B cell (primary cell): ENCODE measurements around the gene MAD2L1BP. TPM values are rescaled to one million over a fixed set of nuclear protein-coding genes. Genes with fewer than 3 reads are reported as not detected.

ENCODE experiments used
- ATAC-seq: fragments of 200-7000 bp; cut with Tn5 transposase; one replicate; pipeline ENCODE4 v1.10.0; 2021; ENCODE audit warnings: low read depth, mild to moderate bottlenecking, moderate number of reproducible peaks, moderate library complexity
- CTCF ChIA-PET: fragments of 350-600 bp; sonication (Branson Sonifier 250); formaldehyde crosslinking; loops from one replicate; lab custom pipeline; 2021; ENCODE audit warnings: antibody characterized with exemption, inconsistent platforms; lab: Charles Lee
- POLR2A ChIA-PET: fragments of 350-600 bp; sonication (Branson Sonifier 250); formaldehyde crosslinking; loops from one replicate; lab custom pipeline; 2021; ENCODE audit warnings: antibody characterized with exemption; lab: Charles Lee
- DNase-seq: peaks from one replicate; pipeline ENCODE4 v3.0.0; 2013
- H2AFZ ChIP-seq: 2 replicates; pipeline ENCODE4 v1.6.1; 2012; ENCODE audit warnings: mild to moderate bottlenecking, low read depth, low read length; ENCODE audit not compliant: insufficient read depth, poor library complexity, severe bottlenecking
- H3K27ac ChIP-seq, 2 donors: 1 replicate in 1 of 2; 2 replicates in 1 of 2; pipeline ENCODE4 v1.5.1; 2012 to 2013; ENCODE audit warnings: low read length in 2 of 2, mild to moderate bottlenecking in 2 of 2, moderate library complexity in 1 of 2
- H3K27me3 ChIP-seq, 4 experiments: fragments of 200-600 bp in 1 of 4; sonication (generic) in 1 of 4; replicated peaks in 1 of 4; 1 replicate in 2 of 4; 2 replicates in 2 of 4; pipeline versions ENCODE4 v1.6.1 to v1.7.0; 2013 to 2016; ENCODE audit warnings: low read length in 3 of 4, mild to moderate bottlenecking in 2 of 4, mixed read lengths in 1 of 4, moderate library complexity in 1 of 4; ENCODE audit not compliant: insufficient read depth in 4 of 4, control insufficient read depth in 3 of 4; ENCODE audit errors: control extremely low read depth in 1 of 4
- H3K36me3 ChIP-seq, 2 experiments: replicated peaks in 1 of 2; 1 replicate in 1 of 2; 2 replicates in 1 of 2; pipeline versions ENCODE4 v1.6.1 to v1.7.1; 2013; ENCODE audit warnings: low read length in 1 of 2; ENCODE audit not compliant: insufficient read depth in 2 of 2, control insufficient read depth in 1 of 2; ENCODE audit errors: control extremely low read depth in 1 of 2, extremely low read depth in 1 of 2
- H3K4me1 ChIP-seq, 2 donors: fragments of 200-600 bp in 1 of 2; sonication (generic) in 1 of 2; 1 replicate in 1 of 2; 2 replicates in 1 of 2; pipeline versions ENCODE4 v1.5.1 to v1.6.1; 2013 to 2017; ENCODE audit warnings: low read length in 2 of 2; ENCODE audit not compliant: control insufficient read depth in 2 of 2, insufficient read depth in 2 of 2
- H3K4me2 ChIP-seq: replicated peaks from 2 replicates; pipeline ENCODE3; 2012; ENCODE audit warnings: mild to moderate bottlenecking, low read depth, low read length; ENCODE audit not compliant: poor library complexity, severe bottlenecking
- H3K4me3 ChIP-seq, 5 experiments: fragments of 200-600 bp in 1 of 5; sonication (generic) in 1 of 5; 1 replicate in 3 of 5; 2 replicates in 2 of 5; pipeline versions ENCODE4 v1.5.1 to v1.7.0; 2011 to 2016; ENCODE audit warnings: low read length in 4 of 5, mild to moderate bottlenecking in 4 of 5, low read depth in 2 of 5, control low read depth in 1 of 5, moderate library complexity in 1 of 5; ENCODE audit not compliant: insufficient read depth in 1 of 5; ENCODE audit errors: control extremely low read depth in 1 of 5, extremely low read depth in 1 of 5
- H3K79me2 ChIP-seq: fragments of 200-600 bp; sonication (generic); one replicate; pipeline ENCODE4 v1.6.0; 2016; ENCODE audit warnings: low read length; ENCODE audit not compliant: control insufficient read depth, insufficient read depth
- H3K9ac ChIP-seq: fragments of 200-600 bp; sonication (generic); 2 replicates; pipeline ENCODE4 v1.6.1; 2017; ENCODE audit warnings: mild to moderate bottlenecking, low read length, moderate library complexity
- H3K9me3 ChIP-seq, 3 donors: one replicate each; pipeline versions ENCODE4 v1.6.1 to v1.7.1; 2013; ENCODE audit warnings: low read length in 2 of 3; ENCODE audit not compliant: control insufficient read depth in 2 of 3, insufficient read depth in 1 of 3; ENCODE audit errors: control extremely low read depth in 1 of 3
- H4K20me1 ChIP-seq: 2 replicates; pipeline ENCODE4 v1.6.0; 2012; ENCODE audit warnings: mild to moderate bottlenecking, low read length; ENCODE audit not compliant: insufficient read depth, control insufficient read depth, poor library complexity, severe bottlenecking
- H3K27ac Mint-ChIP-seq: one replicate; pipeline ENCODE4 v1.8.0; 2021; ENCODE audit warnings: mixed read lengths
- H3K27me3 Mint-ChIP-seq: one replicate; pipeline ENCODE4 v1.8.0; 2021; ENCODE audit warnings: mixed read lengths
- H3K4me1 Mint-ChIP-seq: one replicate; pipeline ENCODE4 v1.8.0; 2021; ENCODE audit warnings: mixed read lengths
- H3K4me3 Mint-ChIP-seq: one replicate; pipeline ENCODE4 v1.8.0; 2021; ENCODE audit warnings: mixed read lengths
- H3K9me3 Mint-ChIP-seq: one replicate; pipeline ENCODE4 v1.8.0; 2022; ENCODE audit warnings: mixed read lengths; ENCODE audit not compliant: insufficient read depth
- EZH2 ChIP-seq: IDR thresholded peaks from 2 replicates; pipeline ENCODE4 v1.6.1; 2012; ENCODE audit warnings: borderline replicate concordance, low read depth, mild to moderate bottlenecking, moderate library complexity, low read length; ENCODE audit not compliant: insufficient read depth, poor library complexity, severe bottlenecking
- WGBS: methylation state at CpG from one replicate; pipeline ENCODE4 v1.1.5; 2013; ENCODE audit warnings: missing lambda C conversion rate; ENCODE audit not compliant: insufficient coverage; 5-methylcytosine and 5-hydroxymethylcytosine counted together
- intact Hi-C: fragments of 100-400 bp; cut with micrococcal nuclease; formaldehyde crosslinking; loops from one replicate; pipeline ENCODE4 v1.10.0; 2022
- polyA plus RNA-seq: library from polyadenylated mRNA; depleted of rRNA; stranded (reverse); fragments of >200 nt; gene quantifications from 2 replicates; pipeline ENCODE4 v1.2.3, GENCODE V29; 2012
- total RNA-seq, 2 donors: library from RNA; stranded (reverse); fragments of 120-200 nt in 1 of 2; gene quantifications; 1 replicate in 1 of 2; 2 replicates in 1 of 2; pipeline versions ENCODE4 v1.2.3 to v1.2.4, GENCODE V29; 2013 to 2022
- TF ChIP-seq, protein P1 (sequence below): fragments of 200-600 bp; IDR thresholded peaks from one replicate; pipeline ENCODE4 v1.8.0; 2022; ENCODE audit warnings: antibody characterized with exemption, mild to moderate bottlenecking

The MAD2L1BP gene
- total and polyA plus RNA-seq, 2 donors (not counting 1 experiment from before 2014, with no cell fraction given): 32.7 to 35.4 TPM

DNA sequence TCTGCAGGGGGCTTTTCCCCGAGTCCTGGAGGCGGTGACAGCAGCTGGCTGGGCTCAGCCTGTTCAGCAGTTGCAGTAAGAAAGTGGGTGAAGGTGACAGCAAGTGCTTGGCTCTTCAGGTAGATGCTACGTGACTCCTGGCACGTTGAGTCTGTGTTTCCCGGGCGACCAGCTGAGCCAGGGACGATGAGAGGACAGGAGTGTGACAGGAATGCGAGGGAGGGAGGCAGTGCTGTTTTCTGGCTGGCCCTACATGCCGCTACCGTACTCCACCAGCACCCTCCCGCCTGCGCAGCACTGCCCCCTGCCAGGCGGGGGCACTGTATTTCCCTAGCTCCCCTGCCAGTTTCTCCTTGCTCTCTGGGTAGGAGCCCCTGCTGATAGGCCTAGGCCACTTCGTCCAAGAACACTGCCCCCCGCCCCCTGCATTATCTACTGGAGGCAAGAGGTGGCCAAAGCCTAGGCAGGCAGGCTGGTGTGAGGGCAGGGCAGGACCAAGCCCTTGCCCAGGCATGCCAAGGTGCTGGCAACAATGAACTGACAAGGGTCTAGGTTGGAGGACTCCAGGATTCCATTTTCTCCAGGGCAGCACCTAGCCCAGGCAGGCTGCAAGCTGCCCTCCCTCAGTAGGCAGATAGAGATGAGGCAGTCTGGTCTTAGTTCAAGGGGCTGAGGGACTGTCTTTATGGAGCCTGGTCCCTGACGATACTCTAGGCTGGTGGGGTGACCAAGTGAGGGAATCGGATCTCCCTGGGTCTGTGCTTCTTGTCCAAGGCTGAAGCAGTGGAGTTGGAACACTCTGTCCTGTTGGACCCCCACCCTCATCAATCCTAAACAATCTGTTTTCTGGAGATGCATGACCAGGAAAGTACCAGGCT lies 32.8 kb downstream of the MAD2L1BP start:
- no peak overlapping the region for H2AFZ ChIP-seq
- H3K4me3 ChIP-seq: no peak overlapping the region
- Mint-ChIP-seq H3K27ac (peak overlapping the region; percentile 42), H3K4me3 (peak overlapping the region; percentile 37), H3K9me3 (no peaks in the 10 kb centered on the region), H3K27me3 (no peaks in the 10 kb centered on the region), H3K4me1 (peaks cover 19% of the 10 kb centered on the region)
- 22% methylated on average over 15 of the region's 17 CpGs for WGBS
- no peaks in the 10 kb centered on the region for H3K27me3 ChIP-seq
- H3K4me2 ChIP-seq: peak overlapping the region; percentile 62
- DNase-seq: peak; percentile 73
- H4K20me1 ChIP-seq: no peaks in the 10 kb centered on the region
- ATAC-seq: peak; percentile 61
- no peaks in the 10 kb centered on the region for H3K9me3 ChIP-seq
- CTCF ChIA-PET: interaction anchor here (0.7 to 7.9 kb wide), 25 partner anchors 9 to 411 kb away, joined by 3 to 102 read pairs (median 9); partner anchors contain the start of genes GTPBP2, MRPS18A, RSPH9 and VEGFA
- H3K79me2 ChIP-seq: no peaks in the 10 kb centered on the region
- H3K9ac ChIP-seq: no peak overlapping the region
- POLR2A ChIA-PET: interaction anchor here (0.5 to 1.2 kb wide), 2 partner anchors 36 to 411 kb away, joined by 3 to 4 read pairs; no protein-coding TSS in a partner anchor
- peaks cover 0 to 20% of the 10 kb centered on the region in 2 experiments for H3K36me3 ChIP-seq
- TF ChIP-seq, protein P1, sequence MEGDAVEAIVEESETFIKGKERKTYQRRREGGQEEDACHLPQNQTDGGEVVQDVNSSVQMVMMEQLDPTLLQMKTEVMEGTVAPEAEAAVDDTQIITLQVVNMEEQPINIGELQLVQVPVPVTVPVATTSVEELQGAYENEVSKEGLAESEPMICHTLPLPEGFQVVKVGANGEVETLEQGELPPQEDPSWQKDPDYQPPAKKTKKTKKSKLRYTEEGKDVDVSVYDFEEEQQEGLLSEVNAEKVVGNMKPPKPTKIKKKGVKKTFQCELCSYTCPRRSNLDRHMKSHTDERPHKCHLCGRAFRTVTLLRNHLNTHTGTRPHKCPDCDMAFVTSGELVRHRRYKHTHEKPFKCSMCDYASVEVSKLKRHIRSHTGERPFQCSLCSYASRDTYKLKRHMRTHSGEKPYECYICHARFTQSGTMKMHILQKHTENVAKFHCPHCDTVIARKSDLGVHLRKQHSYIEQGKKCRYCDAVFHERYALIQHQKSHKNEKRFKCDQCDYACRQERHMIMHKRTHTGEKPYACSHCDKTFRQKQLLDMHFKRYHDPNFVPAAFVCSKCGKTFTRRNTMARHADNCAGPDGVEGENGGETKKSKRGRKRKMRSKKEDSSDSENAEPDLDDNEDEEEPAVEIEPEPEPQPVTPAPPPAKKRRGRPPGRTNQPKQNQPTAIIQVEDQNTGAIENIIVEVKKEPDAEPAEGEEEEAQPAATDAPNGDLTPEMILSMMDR: peak; percentile 62
- TF ChIP-seq EZH2: no peak
- no peak overlapping the region for H3K27ac ChIP-seq
- intact Hi-C loops: loop anchor here (5.0 kb wide), 2 partner anchors 41 to 54 kb away; partner anchors contain the start of gene GTPBP2
- H3K4me1 ChIP-seq: peaks cover 13 to 15% of the 10 kb centered on the region in 2 donors
